Measurements from ENCODE around the gene ANK3. TPM values are rescaled to one million over a fixed set of nuclear protein-coding genes. Genes with fewer than 3 reads are reported as not detected.

Gene ANK3
- total RNA-seq, 4 donors from 2014 or later, result 6.4 to 23.2 (median 13.5) TPM

- TF ChIP-seq CTCF (IDR thresholded peaks at IDR 0.05; ENCODE audit: low read depth), result no peak
Observed at GRCh38 chr10:60428387-60428737, 38.7 kb upstream of the ANK3 start.

GRCh38 chr10:60427709-60428386, 38.2 kb upstream of the ANK3 start:
- TF ChIP-seq CTCF (IDR thresholded peaks at IDR 0.05; ENCODE audit: low read depth), result no peak

GRCh38 chr10:60427148-60427547, 37.5 kb upstream of the ANK3 start:
- no peak for TF ChIP-seq CTCF (IDR thresholded peaks at IDR 0.05; ENCODE audit: low read depth)

- no peak for TF ChIP-seq CTCF (IDR thresholded peaks at IDR 0.05; ENCODE audit: low read depth)
Observed at GRCh38 chr10:60426425-60426824, 36.8 kb upstream of the ANK3 start.

GRCh38 chr10:60425392-60426110, 35.9 kb upstream of the ANK3 start:
- TF ChIP-seq CTCF (IDR thresholded peaks at IDR 0.05; ENCODE audit: low read depth), result no peak

- no peak for TF ChIP-seq CTCF (IDR thresholded peaks at IDR 0.05; ENCODE audit: low read depth)
Observed at GRCh38 chr10:60424971-60425370, 35.3 kb upstream of the ANK3 start.

GRCh38 chr10:60423920-60424319, 34.2 kb upstream of the ANK3 start:
- no peak for TF ChIP-seq CTCF (IDR thresholded peaks at IDR 0.05; ENCODE audit: low read depth)
